ENCODE measurements around the gene NPC1L1. TPM values are rescaled to one million over a fixed set of nuclear protein-coding genes. Genes with fewer than 3 reads are reported as not detected.
"Not testable (repeated sequence)": the region's sequence is repeated elsewhere in the genome, so short reads cannot be mapped to it uniquely, and the experiment has no call there.

NPC1L1 gene
- total RNA-seq, 1 donor from 2014 or later: 21.1 TPM

- DNase-seq (ENCODE audit: low spot score): peak; percentile 81
- ATAC-seq: peak; percentile 76
Observed at GRCh38 chr7:44565097-44565794, 24.1 kb upstream of the NPC1L1 start.

GRCh38 chr7:44564606-44565005 lies 23.5 kb upstream of the NPC1L1 start:
- peak; percentile 42 for DNase-seq (ENCODE audit: low spot score)
- ATAC-seq: no peak

GRCh38 chr7:44563171-44563679 lies 22.1 kb upstream of the NPC1L1 start:
- DNase-seq (ENCODE audit: low spot score) (peak; percentile 95), ATAC-seq (peak; percentile 84)

- not testable (repeated sequence) for DNase-seq (ENCODE audit: low spot score); ATAC-seq
Observed at GRCh38 chr7:44562622-44562962, 21.5 kb upstream of the NPC1L1 start.

- DNase-seq (ENCODE audit: low spot score) (peak; percentile 62), ATAC-seq (no peak)
Observed at GRCh38 chr7:44561962-44562621, 21.0 kb upstream of the NPC1L1 start.

GRCh38 chr7:44561481-44561880 lies 20.4 kb upstream of the NPC1L1 start:
- ATAC-seq: no peak
- DNase-seq (ENCODE audit: low spot score): peak; percentile 29

- ATAC-seq (no peak), DNase-seq (ENCODE audit: low spot score) (no peak)
Observed at GRCh38 chr7:44559485-44559884, 18.4 kb upstream of the NPC1L1 start.

- DNase-seq (ENCODE audit: low spot score): no peak
- ATAC-seq: no peak
Observed at GRCh38 chr7:44557485-44557884, 16.4 kb upstream of the NPC1L1 start.

- ATAC-seq (no peak), DNase-seq (ENCODE audit: low spot score) (no peak)
Observed at GRCh38 chr7:44555350-44555749, 14.2 kb upstream of the NPC1L1 start.

- not testable (repeated sequence) for DNase-seq (ENCODE audit: low spot score); ATAC-seq
Observed at GRCh38 chr7:44552473-44553005, 11.4 kb upstream of the NPC1L1 start.

GRCh38 chr7:44549457-44549856 lies 8.3 kb upstream of the NPC1L1 start:
- DNase-seq (ENCODE audit: low spot score): no peak
- no peak for ATAC-seq

- DNase-seq (ENCODE audit: low spot score) (no peak), ATAC-seq (no peak)
Observed at GRCh38 chr7:44548893-44549292, 7.8 kb upstream of the NPC1L1 start.

- DNase-seq (ENCODE audit: low spot score) (peak; percentile 59), ATAC-seq (peak; percentile 88)
Observed at GRCh38 chr7:44547536-44548231, 6.6 kb upstream of the NPC1L1 start.

- ATAC-seq: no peak
- no peak for DNase-seq (ENCODE audit: low spot score)
Observed at GRCh38 chr7:44541876-44542610, 913 bp upstream of the NPC1L1 start.

- ATAC-seq (peak; percentile 0), DNase-seq (ENCODE audit: low spot score) (no peak)
Observed at GRCh38 chr7:44540592-44541027, 520 bp downstream of the NPC1L1 start.

- peak; percentile 78 for DNase-seq (ENCODE audit: low spot score)
- ATAC-seq: peak; percentile 41
Observed at GRCh38 chr7:44539669-44540506, 1.2 kb downstream of the NPC1L1 start.

GRCh38 chr7:44538798-44539668 lies 2.1 kb downstream of the NPC1L1 start:
- DNase-seq (ENCODE audit: low spot score) (no peak), ATAC-seq (no peak)

- no peak for DNase-seq (ENCODE audit: low spot score)
- ATAC-seq: no peak
Observed at GRCh38 chr7:44538093-44538797, 2.9 kb downstream of the NPC1L1 start.

Measured in left lobe of liver (tissue), 2 donors.